BE2C (cell line): ENCODE data around the gene LIMA1.

Source experiments
- DNase-seq: peaks from one replicate; pipeline ENCODE4 v3.0.0-alpha.2; 2020
- H3K27me3 ChIP-seq: fragments of 250-450 bp; sonication (Bioruptor Pico); 2 replicates; pipeline ENCODE4 v1.5.1; 2020; ENCODE audit warnings: mild to moderate bottlenecking
- H3K36me3 ChIP-seq: fragments of 250-450 bp; sonication (Bioruptor Pico); 2 replicates; pipeline ENCODE4 v1.5.1; 2020; ENCODE audit warnings: mild to moderate bottlenecking
- H3K4me1 ChIP-seq: fragments of 250-450 bp; sonication (Bioruptor Pico); 2 replicates; pipeline ENCODE4 v1.5.1; 2020
- H3K4me3 ChIP-seq: 2 replicates; pipeline ENCODE4 v1.5.1; 2011; ENCODE audit warnings: low read depth, low read length
- H3K9me3 ChIP-seq: fragments of 250-450 bp; sonication (Bioruptor Pico); 2 replicates; pipeline ENCODE4 v1.5.1; 2020
- TF ChIP-seq, protein P1 (sequence below): IDR thresholded peaks from 2 replicates; pipeline ENCODE4 v1.5.1; 2012; ENCODE audit warnings: mild to moderate bottlenecking, low read depth, low read length

Gene LIMA1

GRCh38 chr12:50147281-50147680, 136.0 kb downstream of the LIMA1 start:
- H3K4me3 ChIP-seq = no peak overlapping the region
- H3K27me3 ChIP-seq = no peaks in the 10 kb centered on the region
- TF ChIP-seq, protein P1, sequence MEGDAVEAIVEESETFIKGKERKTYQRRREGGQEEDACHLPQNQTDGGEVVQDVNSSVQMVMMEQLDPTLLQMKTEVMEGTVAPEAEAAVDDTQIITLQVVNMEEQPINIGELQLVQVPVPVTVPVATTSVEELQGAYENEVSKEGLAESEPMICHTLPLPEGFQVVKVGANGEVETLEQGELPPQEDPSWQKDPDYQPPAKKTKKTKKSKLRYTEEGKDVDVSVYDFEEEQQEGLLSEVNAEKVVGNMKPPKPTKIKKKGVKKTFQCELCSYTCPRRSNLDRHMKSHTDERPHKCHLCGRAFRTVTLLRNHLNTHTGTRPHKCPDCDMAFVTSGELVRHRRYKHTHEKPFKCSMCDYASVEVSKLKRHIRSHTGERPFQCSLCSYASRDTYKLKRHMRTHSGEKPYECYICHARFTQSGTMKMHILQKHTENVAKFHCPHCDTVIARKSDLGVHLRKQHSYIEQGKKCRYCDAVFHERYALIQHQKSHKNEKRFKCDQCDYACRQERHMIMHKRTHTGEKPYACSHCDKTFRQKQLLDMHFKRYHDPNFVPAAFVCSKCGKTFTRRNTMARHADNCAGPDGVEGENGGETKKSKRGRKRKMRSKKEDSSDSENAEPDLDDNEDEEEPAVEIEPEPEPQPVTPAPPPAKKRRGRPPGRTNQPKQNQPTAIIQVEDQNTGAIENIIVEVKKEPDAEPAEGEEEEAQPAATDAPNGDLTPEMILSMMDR = no peak
- peaks cover 5% of the 10 kb centered on the region for H3K4me1 ChIP-seq
- no peaks in the 10 kb centered on the region for H3K9me3 ChIP-seq
- no peak for DNase-seq
- peaks cover 2% of the 10 kb centered on the region; the same call in 1 of the 2 replicates for H3K36me3 ChIP-seq

GRCh38 chr12:50145439-50145838, 137.9 kb downstream of the LIMA1 start:
- H3K27me3 ChIP-seq = no peaks in the 10 kb centered on the region
- no peaks in the 10 kb centered on the region for H3K9me3 ChIP-seq
- H3K4me1 ChIP-seq = peaks cover 5% of the 10 kb centered on the region
- no peak for DNase-seq
- TF ChIP-seq, protein P1 = no peak
- H3K4me3 ChIP-seq = no peak overlapping the region
- peaks cover 3% of the 10 kb centered on the region; the same call in 1 of the 2 replicates for H3K36me3 ChIP-seq

- Histone ChIP-seq H3K9me3 (no peaks in the 10 kb centered on the region), H3K36me3 (peaks cover 5% of the 10 kb centered on the region; the same call in 1 of the 2 replicates), H3K27me3 (no peaks in the 10 kb centered on the region), H3K4me3 (no peak overlapping the region), H3K4me1 (peaks cover 5% of the 10 kb centered on the region)
- TF ChIP-seq, protein P1 = no peak
- DNase-seq = no peak
Observed at GRCh38 chr12:50142993-50143392, 140.3 kb downstream of the LIMA1 start.

- peaks cover 38% of the 10 kb centered on the region for H3K36me3 ChIP-seq
- no peak overlapping the region for H3K4me3 ChIP-seq
- no peak for DNase-seq
- TF ChIP-seq, protein P1 = peak; percentile 77
- H3K4me1 ChIP-seq = peaks cover 13% of the 10 kb centered on the region
- no peaks in the 10 kb centered on the region for H3K27me3 ChIP-seq
- no peaks in the 10 kb centered on the region for H3K9me3 ChIP-seq
Observed at GRCh38 chr12:50132505-50133135, 150.7 kb downstream of the LIMA1 start.

- no peak for DNase-seq
Observed at GRCh38 chr12:50129290-50129689, 154.0 kb downstream of the LIMA1 start.

DNA sequence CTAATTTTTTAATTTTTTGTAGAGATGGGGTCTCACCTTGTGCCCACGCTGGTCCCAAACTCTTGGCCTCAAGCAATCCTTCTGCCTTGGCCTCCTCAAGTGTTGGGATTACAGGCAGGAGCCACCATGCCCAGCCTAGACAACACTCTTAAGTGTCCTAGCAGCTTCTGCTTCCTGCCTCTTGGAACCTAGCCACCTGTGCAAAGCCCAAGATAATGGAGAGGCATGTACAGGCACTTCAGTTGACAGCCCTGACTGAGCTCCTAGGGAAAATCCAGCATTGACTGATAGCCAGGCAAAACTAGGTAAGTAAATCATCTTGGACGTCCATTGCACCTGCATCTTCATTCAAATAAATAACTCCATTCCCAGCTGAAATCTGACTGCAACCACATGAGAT, 155.8 kb downstream of the LIMA1 start:
- peaks cover 28% of the 10 kb centered on the region for H3K36me3 ChIP-seq
- TF ChIP-seq, protein P1 = no peak
- H3K9me3 ChIP-seq = no peaks in the 10 kb centered on the region
- H3K4me1 ChIP-seq = peaks cover 13% of the 10 kb centered on the region
- H3K4me3 ChIP-seq = no peak overlapping the region
- H3K27me3 ChIP-seq = no peaks in the 10 kb centered on the region
- no peak for DNase-seq

More at GRCh38 chr12:50129290-50129689, 154.0 kb downstream of the LIMA1 start:
- H3K36me3 ChIP-seq = peaks cover 38% of the 10 kb centered on the region
- no peak overlapping the region for H3K4me3 ChIP-seq
- TF ChIP-seq, protein P1 = no peak
- H3K9me3 ChIP-seq = no peaks in the 10 kb centered on the region
- H3K4me1 ChIP-seq = peaks cover 13% of the 10 kb centered on the region
- no peaks in the 10 kb centered on the region for H3K27me3 ChIP-seq
